Endometrial microvascular endothelial cells (primary cell): ENCODE results near the gene PIAS4. TPM values are rescaled to one million over a fixed set of nuclear protein-coding genes. Genes with fewer than 3 reads are reported as not detected.
"Not testable (repeated sequence)": the region's sequence is repeated elsewhere in the genome, so short reads cannot be mapped to it uniquely, and the experiment has no call there.

ENCODE experiments used
- in situ Hi-C: cut with HindIII; loops from 2 replicates; pipeline ENCODE4 v1.10.0; 2017; ENCODE audit warnings: low sequenced_read_pairs, low pct_unique_long_range_greater_than_20kb; ENCODE audit errors: inconsistent ontology term
- total RNA-seq: library from RNA; depleted of rRNA; stranded (reverse); fragments of >200 nt; gene quantifications from one replicate; pipeline ENCODE4 v1.2.3, GENCODE V29; 2015; ENCODE audit errors: inconsistent ontology term

PIAS4 gene
- 39.8 TPM for total RNA-seq

- in situ Hi-C loops, result no loop called here
These were observed at the start of gene PIAS4 for GRCh38 chr19:4007021-4007835. TSS of gene PIAS4 (plus strand) at chr19:4007736. CDS start at chr19:4007761, 25 bp downstream.

- in situ Hi-C loops, result no loop called here
These were observed 48.4 kb upstream of the PIAS4 start for GRCh38 chr19:3958836-3959765.

DNA sequence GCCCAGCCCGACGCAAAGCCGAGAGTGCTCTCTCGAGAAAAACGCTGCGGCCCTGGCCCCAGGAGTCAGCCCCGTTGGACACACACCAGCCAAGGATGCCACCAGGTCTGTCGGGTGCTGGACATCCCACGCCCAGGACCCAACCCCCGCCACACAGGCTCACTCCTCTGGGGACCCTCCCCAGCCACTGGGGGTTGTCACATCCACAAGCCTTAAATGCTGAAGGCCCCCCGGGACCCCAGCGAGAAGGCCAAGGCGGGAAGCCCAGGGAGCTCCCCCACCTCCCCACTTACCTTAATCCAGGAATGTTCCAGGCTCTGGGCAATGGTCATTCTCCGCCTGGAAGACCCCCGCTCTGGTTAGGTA lies 47.8 kb upstream of the PIAS4 start:
- in situ Hi-C loops, result no loop called here

GRCh38 chr19:3961007-3961406 lies 46.5 kb upstream of the PIAS4 start:
- in situ Hi-C loops, result no loop called here

- in situ Hi-C loops, result no loop called here
These were observed 43.9 kb upstream of the PIAS4 start for GRCh38 chr19:3963458-3964255.

- in situ Hi-C loops, result no loop called here
These were observed 43.0 kb upstream of the PIAS4 start for GRCh38 chr19:3964256-3965194.

DNA sequence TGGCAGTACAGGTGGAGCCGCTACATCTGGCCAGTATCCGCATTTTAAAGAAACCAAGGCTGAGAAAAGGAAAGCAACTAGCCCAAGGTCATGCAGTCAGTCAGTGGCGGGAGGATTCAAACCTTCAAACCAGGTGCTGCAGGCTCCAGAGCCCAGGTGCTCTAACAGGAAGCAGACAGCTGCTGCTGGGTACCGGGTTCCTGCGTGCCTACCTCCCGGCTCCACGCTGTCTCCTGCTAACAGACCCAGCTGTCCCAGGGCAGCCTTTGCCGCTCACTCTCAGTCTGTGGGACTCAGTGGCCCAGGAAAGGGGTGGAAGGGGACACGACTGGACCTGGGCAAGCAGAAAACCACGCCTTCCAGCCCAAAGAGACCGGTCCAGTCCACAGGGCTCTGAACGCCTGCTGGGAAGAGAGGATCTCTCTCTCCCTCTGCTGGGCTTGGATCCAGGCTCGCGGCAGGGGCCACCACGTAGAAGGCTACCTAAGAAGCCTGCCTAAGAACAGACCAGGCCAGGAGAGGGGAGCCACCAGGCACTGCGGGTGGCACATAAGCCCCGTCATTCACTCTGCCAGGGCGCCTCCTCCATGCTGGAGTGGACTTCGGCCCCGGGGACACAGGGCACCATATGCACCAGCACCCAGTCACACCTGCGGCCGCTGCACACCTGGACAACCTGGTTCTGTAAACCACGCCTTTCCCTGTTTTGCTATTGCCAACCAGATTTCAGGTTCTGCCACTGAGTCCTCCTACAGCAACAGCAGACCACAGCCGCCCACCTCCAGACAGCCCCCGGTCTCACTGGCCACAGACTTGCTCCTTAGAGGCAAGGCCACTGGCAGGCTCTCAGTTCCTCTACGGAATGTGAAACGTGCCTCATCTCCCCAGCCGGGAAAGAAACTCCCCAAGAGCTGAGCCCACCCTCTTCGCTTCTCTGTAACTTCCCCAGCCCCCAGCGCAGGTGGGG lies 41.2 kb upstream of the PIAS4 start:
- in situ Hi-C loops, result no loop called here

- in situ Hi-C loops, result not testable (repeated sequence)
These were observed 39.6 kb upstream of the PIAS4 start for GRCh38 chr19:3967983-3968382.

DNA sequence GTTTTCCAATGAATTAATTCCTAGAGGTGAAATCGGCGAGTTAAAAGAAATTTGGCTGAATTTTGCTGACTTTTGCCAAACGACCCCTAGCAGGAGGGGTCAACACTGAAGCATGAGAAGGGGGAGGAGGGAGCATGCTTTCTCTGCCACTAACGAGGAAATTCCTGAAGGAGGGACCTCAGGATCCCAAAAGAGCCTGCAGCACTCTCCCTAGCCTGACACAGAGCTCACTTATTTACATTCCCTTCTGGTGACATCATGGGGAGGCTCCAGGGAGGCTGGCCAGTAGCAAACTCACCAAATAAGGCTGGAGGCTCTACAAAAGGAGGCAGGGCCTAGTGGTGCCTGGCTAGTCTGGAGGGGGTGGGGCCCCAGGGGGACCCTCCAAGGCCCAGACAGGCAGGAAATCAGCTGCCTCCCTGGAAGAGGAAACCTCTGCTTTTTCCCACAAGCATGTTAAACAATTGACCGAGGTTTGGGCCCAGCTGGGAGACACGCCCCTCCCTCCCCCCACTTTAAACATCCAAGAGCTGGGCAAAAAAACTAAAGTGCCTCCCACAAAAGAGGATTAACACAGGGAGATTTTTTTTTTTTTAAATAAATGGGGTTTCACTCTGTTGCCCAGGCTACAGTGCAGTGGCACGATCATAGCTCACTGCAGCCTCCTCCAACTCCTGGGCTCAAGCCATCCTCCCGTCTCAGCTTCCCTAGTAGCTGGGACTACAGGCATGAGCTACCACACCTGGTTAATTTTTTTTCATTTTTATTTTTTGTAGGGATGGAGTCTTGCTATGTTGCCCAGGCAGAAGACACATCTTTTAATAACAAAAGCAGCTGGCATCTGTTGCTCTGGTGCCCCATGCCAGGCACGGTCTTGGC lies 38.7 kb upstream of the PIAS4 start:
- in situ Hi-C loops, result no loop called here

DNA sequence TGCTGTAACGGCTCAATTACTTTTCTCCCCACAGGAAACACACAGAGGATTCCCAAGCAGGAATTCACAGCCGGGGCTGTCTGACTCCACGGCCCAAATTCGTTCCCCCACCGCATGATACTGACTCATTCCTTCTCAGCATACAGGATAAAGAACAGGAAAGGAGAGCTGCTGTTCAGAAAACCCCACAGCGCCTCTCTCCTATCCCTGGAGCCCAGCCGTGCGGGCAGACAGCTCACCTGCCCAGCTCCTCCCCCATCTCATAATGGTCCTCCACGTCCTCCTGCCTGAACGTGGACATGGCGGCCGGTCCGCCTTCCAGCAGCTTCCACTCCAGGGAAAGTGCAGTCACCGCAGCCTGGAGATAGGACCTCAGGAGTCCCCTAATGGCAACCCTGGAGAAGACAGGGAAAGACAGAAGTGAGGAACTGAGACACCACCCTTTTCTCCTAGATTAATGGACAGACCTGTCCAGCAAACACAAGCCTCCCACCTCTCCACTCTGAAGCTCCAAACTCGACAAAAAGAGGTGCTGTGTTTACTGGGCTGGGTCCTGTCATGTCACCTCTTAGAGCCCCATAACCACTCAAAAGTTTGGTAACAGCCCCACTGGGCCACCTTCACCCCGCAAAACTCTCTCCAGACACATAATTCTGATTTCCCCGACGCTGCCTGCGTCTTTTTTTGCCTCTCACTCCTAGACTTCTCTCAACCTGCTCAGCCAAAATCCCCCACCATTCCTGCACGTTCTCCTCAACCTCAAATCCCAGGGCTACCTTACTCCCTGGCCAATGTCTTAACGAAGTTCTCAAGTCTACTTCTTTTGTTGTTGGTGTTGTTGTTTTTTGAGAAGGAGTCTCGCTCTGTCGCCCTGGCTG lies 37.9 kb upstream of the PIAS4 start:
- in situ Hi-C loops, result no loop called here

GRCh38 chr19:3970313-3970807 lies 37.2 kb upstream of the PIAS4 start:
- in situ Hi-C loops, result no loop called here

- in situ Hi-C loops, result no loop called here
These were observed 36.5 kb upstream of the PIAS4 start, which contains the start of gene DAPK3 for GRCh38 chr19:3970808-3971598. TSS of gene DAPK3 (minus strand) at chr19:3971099. CDS start at chr19:3969735, 1,364 bp downstream.

GRCh38 chr19:3975144-3975543 lies 32.4 kb upstream of the PIAS4 start:
- in situ Hi-C loops, result no loop called here

GRCh38 chr19:3975637-3976087 lies 31.9 kb upstream of the PIAS4 start:
- in situ Hi-C loops, result no loop called here
